PC-9 (cell line): Measurements from ENCODE around the gene DNM1. TPM values are rescaled to one million over a fixed set of nuclear protein-coding genes. Genes with fewer than 3 reads are reported as not detected.

Source experiments
- BruUV-seq: library from RNA; stranded (reverse); fragments of 400-500 nt; replicated peaks from 2 replicates; lab custom pipeline; 2021; lab: Mats Ljungman, UMichigan
- CTCF ChIA-PET: fragments of 300-600 bp; sonication (Branson Sonifier 250); formaldehyde crosslinking; loops from one replicate; lab custom pipeline; 2022; ENCODE audit warnings: antibody characterized with exemption; lab: Charles Lee
- POLR2A ChIA-PET: fragments of 300-600 bp; sonication (Branson Sonifier 250); formaldehyde crosslinking; loops from one replicate; lab custom pipeline; 2022; ENCODE audit warnings: antibody characterized with exemption; ENCODE audit not compliant: unreplicated experiment; lab: Charles Lee
- DNase-seq, 2 experiments: peaks; one replicate each; pipeline versions ENCODE4 v3.0.0 to v3.0.0-alpha.2; 2015 to 2022; ENCODE audit warnings: mixed read lengths in 1 of 2
- H2AFZ ChIP-seq: fragments of 200-600 bp; sonication (generic); 2 replicates; pipeline ENCODE4 v1.8.1; 2017; ENCODE audit warnings: antibody characterized with exemption
- H3F3A ChIP-seq: fragments of 200-600 bp; sonication (generic); 2 replicates; pipeline ENCODE4 v1.8.1; 2017; ENCODE audit warnings: antibody characterized with exemption, mild to moderate bottlenecking, low read depth; ENCODE audit not compliant: insufficient read depth
- H3K27ac ChIP-seq: fragments of 200-600 bp; sonication (generic); 2 replicates; pipeline ENCODE4 v1.6.1; 2016; ENCODE audit warnings: mixed run types
- H3K27me3 ChIP-seq: fragments of 200-600 bp; sonication (generic); 2 replicates; pipeline ENCODE4 v1.6.1; 2016; ENCODE audit warnings: low read depth, mixed run types; ENCODE audit not compliant: insufficient read depth
- H3K36me3 ChIP-seq: fragments of 200-600 bp; sonication (generic); 2 replicates; pipeline ENCODE4 v1.6.1; 2016; ENCODE audit warnings: low read depth, mixed run types
- H3K4me1 ChIP-seq: fragments of 200-600 bp; sonication (generic); replicated peaks from 2 replicates; pipeline ENCODE4 v1.6.1; 2016; ENCODE audit warnings: mixed run types; ENCODE audit not compliant: insufficient read depth
- H3K4me2 ChIP-seq: fragments of 200-600 bp; sonication (generic); 2 replicates; pipeline ENCODE4 v1.6.1; 2017; ENCODE audit warnings: mixed run types
- H3K4me3 ChIP-seq: fragments of 200-600 bp; sonication (generic); 2 replicates; pipeline ENCODE4 v1.6.1; 2016; ENCODE audit warnings: mixed run types
- H3K79me2 ChIP-seq: fragments of 200-600 bp; sonication (generic); 2 replicates; pipeline ENCODE4 v1.6.1; 2017; ENCODE audit warnings: low read depth, mixed run types
- H3K9me2 ChIP-seq: fragments of 200-600 bp; sonication (generic); 2 replicates; pipeline ENCODE4 v1.8.1; 2017; ENCODE audit warnings: mild to moderate bottlenecking; ENCODE audit not compliant: insufficient read depth
- H3K9me3 ChIP-seq: fragments of 200-600 bp; sonication (generic); 2 replicates; pipeline ENCODE4 v1.8.1; 2016; ENCODE audit warnings: low read depth; ENCODE audit not compliant: insufficient read depth
- H4K20me1 ChIP-seq: fragments of 200-600 bp; sonication (generic); 2 replicates; pipeline ENCODE4 v1.8.1; 2017; ENCODE audit not compliant: insufficient read depth
- EZH2 ChIP-seq: fragments of 200-600 bp; sonication (generic); IDR thresholded peaks from 2 replicates; pipeline ENCODE4 v1.8.0; 2017; ENCODE audit warnings: antibody characterized with exemption, low read depth
- intact Hi-C: fragments of 100-400 bp; cut with micrococcal nuclease; formaldehyde crosslinking; loops from one replicate; pipeline ENCODE4 v1.10.0; 2022; ENCODE audit not compliant: unreplicated experiment
- total RNA-seq: library from RNA; stranded (reverse); gene quantifications from 2 replicates; pipeline ENCODE4 v1.2.3, GENCODE V29; 2021
- TF ChIP-seq, protein P1 (sequence below): fragments of 200-600 bp; sonication (generic); conservative IDR thresholded peaks from 2 replicates; pipeline ENCODE4 v1.6.1; 2017; ENCODE audit warnings: mixed run types, antibody characterized with exemption, mild to moderate bottlenecking, moderate library complexity

DNM1 gene
- total RNA-seq, 1 experiment from 2014 or later: 134 TPM

DNA sequence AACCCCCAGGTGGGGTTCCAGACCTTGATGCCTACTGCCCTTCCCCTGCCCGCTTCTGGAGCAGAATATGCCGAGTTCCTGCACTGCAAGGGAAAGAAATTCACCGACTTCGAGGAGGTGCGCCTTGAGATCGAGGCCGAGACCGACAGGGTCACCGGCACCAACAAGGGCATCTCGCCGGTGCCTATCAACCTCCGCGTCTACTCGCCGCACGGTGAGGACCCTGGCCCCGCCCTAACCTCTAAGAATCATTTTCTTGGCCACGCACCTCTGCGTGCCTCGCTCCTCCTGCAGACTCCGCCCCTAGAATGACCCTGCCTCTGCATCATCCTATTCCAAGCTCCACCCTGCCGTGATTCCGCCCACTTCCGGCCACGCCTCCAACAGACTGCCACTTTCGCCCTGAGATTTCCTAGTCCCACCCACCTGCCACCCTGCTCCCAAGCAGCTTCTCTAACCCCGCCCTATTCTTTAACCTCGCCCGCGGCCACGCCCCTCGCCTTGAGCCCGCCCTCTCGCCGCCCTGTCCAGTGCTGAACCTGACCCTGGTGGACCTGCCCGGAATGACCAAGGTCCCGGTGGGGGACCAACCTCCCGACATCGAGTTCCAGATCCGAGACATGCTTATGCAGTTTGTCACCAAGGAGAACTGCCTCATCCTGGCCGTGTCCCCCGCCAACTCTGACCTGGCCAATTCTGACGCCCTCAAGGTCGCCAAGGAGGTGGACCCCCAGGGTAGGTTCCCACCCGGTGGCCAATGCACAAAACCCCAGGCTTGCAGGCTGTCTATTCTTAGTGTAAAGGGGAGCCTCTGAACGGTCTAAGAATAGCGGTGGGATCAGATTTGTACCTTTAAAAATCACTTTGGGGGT, 15.6 kb downstream of the DNM1 start:
- Histone ChIP-seq H3K9me3 (no peaks in the 10 kb centered on the region), H2AFZ (no peak overlapping the region), H3K27ac (no peak overlapping the region), H3K79me2 (no peaks in the 10 kb centered on the region), H3K4me3 (no peak overlapping the region), H3K27me3 (no peaks in the 10 kb centered on the region), H3F3A (peaks cover 7% of the 10 kb centered on the region; the same call in 1 of the 2 replicates), H4K20me1 (no peaks in the 10 kb centered on the region), H3K9me2 (no peaks in the 10 kb centered on the region), H3K4me1 (peaks cover 10% of the 10 kb centered on the region), H3K4me2 (no peak overlapping the region), H3K36me3 (no peaks in the 10 kb centered on the region)
- CTCF ChIA-PET: no interaction called here
- intact Hi-C loops: no loop called here
- TF ChIP-seq, protein P1, sequence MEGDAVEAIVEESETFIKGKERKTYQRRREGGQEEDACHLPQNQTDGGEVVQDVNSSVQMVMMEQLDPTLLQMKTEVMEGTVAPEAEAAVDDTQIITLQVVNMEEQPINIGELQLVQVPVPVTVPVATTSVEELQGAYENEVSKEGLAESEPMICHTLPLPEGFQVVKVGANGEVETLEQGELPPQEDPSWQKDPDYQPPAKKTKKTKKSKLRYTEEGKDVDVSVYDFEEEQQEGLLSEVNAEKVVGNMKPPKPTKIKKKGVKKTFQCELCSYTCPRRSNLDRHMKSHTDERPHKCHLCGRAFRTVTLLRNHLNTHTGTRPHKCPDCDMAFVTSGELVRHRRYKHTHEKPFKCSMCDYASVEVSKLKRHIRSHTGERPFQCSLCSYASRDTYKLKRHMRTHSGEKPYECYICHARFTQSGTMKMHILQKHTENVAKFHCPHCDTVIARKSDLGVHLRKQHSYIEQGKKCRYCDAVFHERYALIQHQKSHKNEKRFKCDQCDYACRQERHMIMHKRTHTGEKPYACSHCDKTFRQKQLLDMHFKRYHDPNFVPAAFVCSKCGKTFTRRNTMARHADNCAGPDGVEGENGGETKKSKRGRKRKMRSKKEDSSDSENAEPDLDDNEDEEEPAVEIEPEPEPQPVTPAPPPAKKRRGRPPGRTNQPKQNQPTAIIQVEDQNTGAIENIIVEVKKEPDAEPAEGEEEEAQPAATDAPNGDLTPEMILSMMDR: no peak
- TF ChIP-seq EZH2: no peak
- BruUV-seq: no TSS peak
- POLR2A ChIA-PET: no interaction called here
- DNase-seq: peak in 1 of 2 experiments; percentile 23

DNA sequence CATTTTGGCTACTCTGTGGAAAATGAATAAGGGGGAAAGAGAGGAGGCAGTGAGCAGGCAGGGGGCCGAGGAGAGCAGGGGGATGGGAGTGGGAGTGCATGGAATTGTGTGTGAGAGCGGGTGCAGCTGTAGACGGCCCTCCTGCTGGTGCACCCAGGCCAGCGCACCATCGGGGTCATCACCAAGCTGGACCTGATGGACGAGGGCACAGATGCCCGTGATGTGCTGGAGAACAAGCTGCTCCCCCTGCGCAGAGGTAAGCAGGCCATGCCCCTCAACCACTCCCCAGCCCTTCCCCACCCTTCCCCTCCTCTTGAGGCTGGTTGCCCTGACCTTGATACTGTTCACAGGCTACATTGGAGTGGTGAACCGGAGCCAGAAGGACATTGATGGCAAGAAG, 16.7 kb downstream of the DNM1 start:
- DNase-seq: no peak
- CTCF ChIA-PET: no interaction called here
- intact Hi-C loops: no loop called here
- peaks cover 4% of the 10 kb centered on the region for H3K4me1 ChIP-seq
- H3F3A ChIP-seq: peaks cover 7% of the 10 kb centered on the region; the same call in 1 of the 2 replicates
- POLR2A ChIA-PET: no interaction called here
- H3K9me3 ChIP-seq: no peaks in the 10 kb centered on the region
- no peaks in the 10 kb centered on the region for H3K36me3 ChIP-seq
- no peaks in the 10 kb centered on the region for H4K20me1 ChIP-seq
- TF ChIP-seq, protein P1: no peak
- TF ChIP-seq EZH2: no peak
- no peaks in the 10 kb centered on the region for H3K9me2 ChIP-seq
- no peak overlapping the region for H3K27ac ChIP-seq
- no peak overlapping the region for H2AFZ ChIP-seq
- H3K27me3 ChIP-seq: no peaks in the 10 kb centered on the region
- no peak overlapping the region for H3K4me2 ChIP-seq
- H3K4me3 ChIP-seq: no peak overlapping the region
- H3K79me2 ChIP-seq: no peaks in the 10 kb centered on the region
- no TSS peak for BruUV-seq

DNA sequence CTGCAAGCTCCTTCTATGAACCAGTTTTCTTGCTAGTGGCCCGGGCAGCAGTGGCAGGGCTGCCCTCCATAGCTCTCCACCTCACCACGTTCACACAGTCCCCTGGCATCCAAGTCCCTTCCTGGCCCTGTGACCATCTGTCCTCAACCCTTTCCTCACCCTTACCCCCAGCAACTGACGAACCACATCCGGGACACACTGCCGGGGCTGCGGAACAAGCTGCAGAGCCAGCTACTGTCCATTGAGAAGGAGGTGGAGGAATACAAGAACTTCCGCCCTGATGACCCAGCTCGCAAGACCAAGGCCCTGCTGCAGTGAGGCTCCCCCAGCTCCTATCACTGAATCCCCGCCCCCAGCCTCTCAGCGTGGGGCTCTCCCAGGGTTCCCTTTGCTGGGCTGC, 18.8 kb downstream of the DNM1 start:
- H3K4me3 ChIP-seq: no peak overlapping the region
- CTCF ChIA-PET: no interaction called here
- H3K4me1 ChIP-seq: no peaks in the 10 kb centered on the region
- no peaks in the 10 kb centered on the region for H3K79me2 ChIP-seq
- H3K27me3 ChIP-seq: no peaks in the 10 kb centered on the region
- TF ChIP-seq, protein P1: no peak
- no peak for TF ChIP-seq EZH2
- no peaks in the 10 kb centered on the region for H4K20me1 ChIP-seq
- BruUV-seq: no TSS peak
- intact Hi-C loops: no loop called here
- no peak overlapping the region for H2AFZ ChIP-seq
- H3F3A ChIP-seq: peaks cover 7% of the 10 kb centered on the region; the same call in 1 of the 2 replicates
- H3K9me3 ChIP-seq: no peaks in the 10 kb centered on the region
- H3K27ac ChIP-seq: no peak overlapping the region
- no peak for DNase-seq
- H3K4me2 ChIP-seq: no peak overlapping the region
- no peaks in the 10 kb centered on the region for H3K9me2 ChIP-seq
- POLR2A ChIA-PET: interaction anchor here (0.6 to 0.7 kb wide), 2 partner anchors 356 to 365 kb away, joined by 3 to 6 read pairs; no protein-coding TSS in a partner anchor
- no peaks in the 10 kb centered on the region for H3K36me3 ChIP-seq
